Measurements from ENCODE around the gene ZFHX3.

Gene ZFHX3

GRCh38 chr16:72811188-72811720, 236.7 kb downstream of the ZFHX3 start:
- Histone ChIP-seq H3K4me3 (no peak overlapping the region), H3K36me3 (ENCODE audit: insufficient read depth, low read length) (no peaks in the 10 kb centered on the region), H3K27ac (no peak overlapping the region), H3K9me3 (ENCODE audit: low read depth, low read length) (no peaks in the 10 kb centered on the region), H3K9ac (ENCODE audit: insufficient read length) (no peak overlapping the region)
- TF ChIP-seq POLR2AphosphoS5 (IDR thresholded peaks at IDR 0.05; ENCODE audit: borderline replicate concordance, low read depth, low read length) (no peak), EZH2 (IDR thresholded peaks at IDR 0.05) (no peak), FOXP2 (optimal IDR thresholded peaks at IDR 0.05; ENCODE audit: control extremely low read depth, extremely low read length, insufficient read depth) (no peak)
- DNase-seq (ENCODE audit: low read depth, low spot score), result no peak

- no peak for TF ChIP-seq POLR2AphosphoS5 (IDR thresholded peaks at IDR 0.05; ENCODE audit: borderline replicate concordance, low read depth, low read length)
- no peak for TF ChIP-seq FOXP2 (optimal IDR thresholded peaks at IDR 0.05; ENCODE audit: control extremely low read depth, extremely low read length, insufficient read depth)
- no peak for TF ChIP-seq EZH2 (IDR thresholded peaks at IDR 0.05)
- no peak overlapping the region for H3K9ac ChIP-seq (ENCODE audit: insufficient read length)
- DNase-seq (ENCODE audit: low read depth, low spot score), result no peak
- no peaks in the 10 kb centered on the region for H3K9me3 ChIP-seq (ENCODE audit: low read depth, low read length)
- H3K36me3 ChIP-seq (ENCODE audit: insufficient read depth, low read length), result no peaks in the 10 kb centered on the region
- no peak overlapping the region for H3K27ac ChIP-seq
- H3K4me3 ChIP-seq, result no peak overlapping the region
Measured at GRCh38 chr16:72810480-72810879, 237.4 kb downstream of the ZFHX3 start.

DNA sequence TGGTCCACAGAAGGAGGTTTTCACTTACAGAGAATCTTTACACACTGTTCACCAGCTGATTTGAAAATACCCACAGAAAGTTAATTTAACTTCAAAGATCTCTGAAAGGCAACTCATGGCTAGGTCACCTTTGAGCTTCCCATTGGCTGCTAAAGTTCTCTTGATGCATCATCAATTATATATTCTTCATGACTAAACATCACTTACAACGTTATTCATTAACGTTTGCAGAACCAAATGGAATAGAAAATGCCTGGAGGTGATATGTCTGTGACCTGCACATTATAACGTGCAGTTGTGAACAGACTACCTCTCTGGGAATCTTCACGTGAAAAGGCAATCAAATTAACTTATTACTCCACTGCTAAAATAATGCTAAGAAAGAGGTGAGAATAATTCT, 238.5 kb downstream of the ZFHX3 start:
- H3K27ac ChIP-seq, result no peak overlapping the region
- DNase-seq (ENCODE audit: low read depth, low spot score), result no peak
- no peaks in the 10 kb centered on the region for H3K36me3 ChIP-seq (ENCODE audit: insufficient read depth, low read length)
- no peak overlapping the region for H3K4me3 ChIP-seq
- TF ChIP-seq POLR2AphosphoS5 (IDR thresholded peaks at IDR 0.05; ENCODE audit: borderline replicate concordance, low read depth, low read length) (no peak), FOXP2 (optimal IDR thresholded peaks at IDR 0.05; ENCODE audit: control extremely low read depth, extremely low read length, insufficient read depth) (no peak), EZH2 (IDR thresholded peaks at IDR 0.05) (no peak)
- no peak overlapping the region for H3K9ac ChIP-seq (ENCODE audit: insufficient read length)
- H3K9me3 ChIP-seq (ENCODE audit: low read depth, low read length), result no peaks in the 10 kb centered on the region

- no peak for TF ChIP-seq EZH2 (IDR thresholded peaks at IDR 0.05)
- no peak for TF ChIP-seq POLR2AphosphoS5 (IDR thresholded peaks at IDR 0.05; ENCODE audit: borderline replicate concordance, low read depth, low read length)
- TF ChIP-seq FOXP2 (optimal IDR thresholded peaks at IDR 0.05; ENCODE audit: control extremely low read depth, extremely low read length, insufficient read depth), result no peak
- no peak overlapping the region for H3K9ac ChIP-seq (ENCODE audit: insufficient read length)
- H3K4me3 ChIP-seq, result no peak overlapping the region
- DNase-seq (ENCODE audit: low read depth, low spot score), result no peak
- H3K36me3 ChIP-seq (ENCODE audit: insufficient read depth, low read length), result no peaks in the 10 kb centered on the region
- no peak overlapping the region for H3K27ac ChIP-seq
- no peaks in the 10 kb centered on the region for H3K9me3 ChIP-seq (ENCODE audit: low read depth, low read length)
Measured at GRCh38 chr16:72808754-72809153, 239.2 kb downstream of the ZFHX3 start.

DNA sequence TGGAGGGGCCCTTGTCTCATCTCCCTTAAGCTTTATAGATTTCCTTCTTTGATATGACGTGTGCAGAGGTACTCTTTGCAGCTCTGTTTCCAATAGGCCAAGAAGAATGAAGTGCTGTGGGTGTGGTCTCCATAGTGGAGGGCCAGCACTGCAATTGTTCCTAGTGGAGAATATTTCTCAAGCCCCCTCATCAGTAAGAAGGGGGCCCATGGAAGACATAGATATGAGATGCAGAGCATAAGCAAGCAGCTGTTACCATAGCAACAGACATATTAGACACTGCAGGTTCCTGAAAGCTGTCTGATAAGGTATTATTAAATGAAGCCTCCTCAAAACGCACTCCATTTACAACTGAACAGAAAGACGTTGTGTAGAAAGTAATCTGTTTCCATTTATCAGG, 240.7 kb downstream of the ZFHX3 start:
- no peak for DNase-seq (ENCODE audit: low read depth, low spot score)
- TF ChIP-seq EZH2 (IDR thresholded peaks at IDR 0.05) (no peak), POLR2AphosphoS5 (IDR thresholded peaks at IDR 0.05; ENCODE audit: borderline replicate concordance, low read depth, low read length) (no peak), FOXP2 (optimal IDR thresholded peaks at IDR 0.05; ENCODE audit: control extremely low read depth, extremely low read length, insufficient read depth) (no peak)
- Histone ChIP-seq H3K9me3 (ENCODE audit: low read depth, low read length) (no peaks in the 10 kb centered on the region), H3K36me3 (ENCODE audit: insufficient read depth, low read length) (no peaks in the 10 kb centered on the region), H3K9ac (ENCODE audit: insufficient read length) (no peak overlapping the region), H3K27ac (no peak overlapping the region), H3K4me3 (no peak overlapping the region)

GRCh38 chr16:72805486-72805885, 242.4 kb downstream of the ZFHX3 start:
- H3K4me3 ChIP-seq, result no peak overlapping the region
- TF ChIP-seq EZH2 (IDR thresholded peaks at IDR 0.05) (no peak), POLR2AphosphoS5 (IDR thresholded peaks at IDR 0.05; ENCODE audit: borderline replicate concordance, low read depth, low read length) (no peak), FOXP2 (optimal IDR thresholded peaks at IDR 0.05; ENCODE audit: control extremely low read depth, extremely low read length, insufficient read depth) (no peak)
- H3K9me3 ChIP-seq (ENCODE audit: low read depth, low read length), result no peaks in the 10 kb centered on the region
- DNase-seq (ENCODE audit: low read depth, low spot score), result no peak
- no peaks in the 10 kb centered on the region for H3K36me3 ChIP-seq (ENCODE audit: insufficient read depth, low read length)
- no peak overlapping the region for H3K9ac ChIP-seq (ENCODE audit: insufficient read length)
- no peak overlapping the region for H3K27ac ChIP-seq

GRCh38 chr16:72800524-72801161, 247.3 kb downstream of the ZFHX3 start:
- no peak overlapping the region for H3K27ac ChIP-seq
- H3K9ac ChIP-seq (ENCODE audit: insufficient read length), result no peak overlapping the region
- no peaks in the 10 kb centered on the region for H3K9me3 ChIP-seq (ENCODE audit: low read depth, low read length)
- TF ChIP-seq POLR2AphosphoS5 (IDR thresholded peaks at IDR 0.05; ENCODE audit: borderline replicate concordance, low read depth, low read length) (no peak), FOXP2 (optimal IDR thresholded peaks at IDR 0.05; ENCODE audit: control extremely low read depth, extremely low read length, insufficient read depth) (no peak), EZH2 (IDR thresholded peaks at IDR 0.05) (no peak)
- H3K36me3 ChIP-seq (ENCODE audit: insufficient read depth, low read length), result no peaks in the 10 kb centered on the region; the same call in 1 of the 2 replicates
- no peak overlapping the region for H3K4me3 ChIP-seq
- DNase-seq (ENCODE audit: low read depth, low spot score), result no peak

DNA sequence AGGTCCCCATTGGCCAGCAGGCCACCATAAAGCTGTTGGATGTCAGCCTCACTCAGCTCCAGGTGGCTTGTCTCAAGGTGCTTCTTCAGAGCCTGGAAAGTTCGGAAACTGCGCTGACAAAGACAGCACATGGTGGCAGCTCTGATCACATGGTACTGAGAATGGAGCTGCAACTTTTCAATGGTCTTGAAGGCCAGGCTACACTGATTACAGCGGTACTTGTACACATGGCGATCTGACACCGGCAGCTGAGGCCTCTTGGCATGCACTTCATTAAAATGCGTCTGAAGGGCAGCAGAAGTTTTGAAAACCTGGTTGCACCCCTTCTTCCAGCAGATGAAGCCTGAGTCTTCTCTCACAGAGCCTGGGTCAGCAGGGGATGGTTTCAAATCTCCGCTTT, 249.7 kb downstream of the ZFHX3 start:
- Histone ChIP-seq H3K9me3 (ENCODE audit: low read depth, low read length) (no peaks in the 10 kb centered on the region), H3K36me3 (ENCODE audit: insufficient read depth, low read length) (no peaks in the 10 kb centered on the region; the same call in 1 of the 2 replicates)

More for the DNA sequence above, 249.7 kb downstream of the ZFHX3 start:
- no peak overlapping the region for H3K27ac ChIP-seq
- H3K9ac ChIP-seq (ENCODE audit: insufficient read length), result no peak overlapping the region
- TF ChIP-seq EZH2 (IDR thresholded peaks at IDR 0.05), result no peak
- no peak for TF ChIP-seq POLR2AphosphoS5 (IDR thresholded peaks at IDR 0.05; ENCODE audit: borderline replicate concordance, low read depth, low read length)
- no peak for TF ChIP-seq FOXP2 (optimal IDR thresholded peaks at IDR 0.05; ENCODE audit: control extremely low read depth, extremely low read length, insufficient read depth)
- DNase-seq (ENCODE audit: low read depth, low spot score), result no peak
- H3K4me3 ChIP-seq, result no peak overlapping the region

All from SK-N-MC (cell line).